GM18870 (cell line): ENCODE results near the gene LSAMP.
"Not testable (repeated sequence)": the region's sequence is repeated elsewhere in the genome, so short reads cannot be mapped to it uniquely, and the experiment has no call there.

ENCODE experiments used
- ATAC-seq: cut with Tn5 transposase; IDR thresholded peaks from one replicate; pipeline ENCODE4 v1.9.1; 2021; ENCODE audit warnings: moderate library complexity; ENCODE audit not compliant: unreplicated experiment

LSAMP gene

GRCh38 chr3:115783938-115784738, 661.1 kb downstream of the LSAMP start:
- ATAC-seq, result peak; percentile 79

GRCh38 chr3:115783426-115783825, 661.9 kb downstream of the LSAMP start:
- ATAC-seq, result not testable (repeated sequence)

- ATAC-seq, result no peak
Measured at GRCh38 chr3:115779011-115779410, 666.3 kb downstream of the LSAMP start.

GRCh38 chr3:115772951-115773350, 672.3 kb downstream of the LSAMP start:
- ATAC-seq, result no peak

- ATAC-seq, result no peak
Measured at GRCh38 chr3:115768661-115769060, 676.6 kb downstream of the LSAMP start.

GRCh38 chr3:115766587-115767482, 678.5 kb downstream of the LSAMP start:
- ATAC-seq, result no peak

- no peak for ATAC-seq
Measured at GRCh38 chr3:115761927-115762305, 683.4 kb downstream of the LSAMP start.

GRCh38 chr3:115760716-115761115, 684.6 kb downstream of the LSAMP start:
- ATAC-seq, result no peak

- no peak for ATAC-seq
Measured at GRCh38 chr3:115758076-115758763, 687.1 kb downstream of the LSAMP start.

GRCh38 chr3:115752978-115753377, 692.3 kb downstream of the LSAMP start:
- ATAC-seq, result not testable (repeated sequence)
